HG03103 (cell line): ENCODE measurements around the gene SNX11.
A peak's percentile ranks its signal among the peaks of the same experiment; 100 is the strongest.

ENCODE experiments used
- ATAC-seq: cut with Tn5 transposase; IDR thresholded peaks from one replicate; pipeline ENCODE4 v1.9.1; 2021; ENCODE audit warnings: low read depth; ENCODE audit not compliant: unreplicated experiment

Gene SNX11

GRCh38 chr17:48093341-48094045, 14.1 kb upstream of the SNX11 start:
- no peak for ATAC-seq

GRCh38 chr17:48095611-48096010, 12.0 kb upstream of the SNX11 start:
- ATAC-seq = no peak

GRCh38 chr17:48100160-48100559, 7.4 kb upstream of the SNX11 start:
- no peak for ATAC-seq

GRCh38 chr17:48100591-48101011, 7.0 kb upstream of the SNX11 start:
- no peak for ATAC-seq

GRCh38 chr17:48101012-48101720, 6.4 kb upstream of the SNX11 start, which contains the start of gene CBX1:
Gene CBX1, minus strand, starts transcription at chr17:48101478. Its CDS starts 24,474 bp downstream, at chr17:48077004.
- peak; percentile 73 for ATAC-seq

- no peak for ATAC-seq
These were observed 5.4 kb upstream of the SNX11 start for GRCh38 chr17:48102043-48102750.

- ATAC-seq = no peak
These were observed 4.5 kb upstream of the SNX11 start for GRCh38 chr17:48102798-48103715.

- ATAC-seq = no peak
These were observed 3.1 kb upstream of the SNX11 start for GRCh38 chr17:48104440-48104839.

GRCh38 chr17:48106802-48107136, 797 bp upstream of the SNX11 start:
- ATAC-seq = no peak

- no peak for ATAC-seq
These were observed 3.2 kb downstream of the SNX11 start for GRCh38 chr17:48110761-48111160.

GRCh38 chr17:48111937-48112241, 4.3 kb downstream of the SNX11 start:
- no peak for ATAC-seq

GRCh38 chr17:48113201-48113676, 5.7 kb downstream of the SNX11 start:
- peak; percentile 46 for ATAC-seq

GRCh38 chr17:48121923-48122664, 14.5 kb downstream of the SNX11 start:
- no peak for ATAC-seq

GRCh38 chr17:48122665-48123045, 15.1 kb downstream of the SNX11 start:
- ATAC-seq = no peak

- ATAC-seq = no peak
These were observed 15.5 kb downstream of the SNX11 start for GRCh38 chr17:48123111-48123510.

GRCh38 chr17:48123776-48124388, 16.3 kb downstream of the SNX11 start:
- ATAC-seq = no peak

- ATAC-seq = no peak
These were observed 18.4 kb downstream of the SNX11 start for GRCh38 chr17:48125829-48126531.

GRCh38 chr17:48126532-48126850, 18.9 kb downstream of the SNX11 start:
- ATAC-seq = no peak
